HG03439 (cell line): Measurements from ENCODE around the gene AGER.
"Not testable (repeated sequence)": the region's sequence is repeated elsewhere in the genome, so short reads cannot be mapped to it uniquely, and the experiment has no call there.

ENCODE experiments used
- ATAC-seq: cut with Tn5 transposase; IDR thresholded peaks from one replicate; pipeline ENCODE4 v1.9.1; 2021; ENCODE audit warnings: mild to moderate bottlenecking, moderate library complexity; ENCODE audit not compliant: unreplicated experiment

Gene AGER

GRCh38 chr6:32200711-32201475 lies 16.8 kb upstream of the AGER start:
- no peak for ATAC-seq

- no peak for ATAC-seq
These were observed 14.8 kb upstream of the AGER start for GRCh38 chr6:32198866-32199265.

GRCh38 chr6:32198345-32198696 lies 14.3 kb upstream of the AGER start:
- ATAC-seq, result no peak

GRCh38 chr6:32196682-32197616 lies 12.9 kb upstream of the AGER start:
- ATAC-seq, result no peak

- ATAC-seq, result peak; percentile 76
These were observed 12.0 kb upstream of the AGER start for GRCh38 chr6:32195902-32196681.

GRCh38 chr6:32195652-32195901 lies 11.5 kb upstream of the AGER start:
- ATAC-seq, result peak; percentile 78

GRCh38 chr6:32194825-32195651 lies 11.0 kb upstream of the AGER start:
- ATAC-seq, result no peak

- ATAC-seq, result no peak
These were observed 10.3 kb upstream of the AGER start for GRCh38 chr6:32194388-32194787.

- ATAC-seq, result not testable (repeated sequence)
These were observed 9.0 kb upstream of the AGER start for GRCh38 chr6:32193096-32193495.

- ATAC-seq, result no peak
These were observed 8.6 kb upstream of the AGER start, which contains the start of gene GPSM3 for GRCh38 chr6:32192608-32193039. Gene GPSM3, minus strand, starts transcription at chr6:32192643. Its CDS starts 130 bp downstream, at chr6:32192513.

GRCh38 chr6:32191696-32192607 lies 7.9 kb upstream of the AGER start:
- ATAC-seq, result no peak

GRCh38 chr6:32190911-32191677 lies 7.0 kb upstream of the AGER start:
- no peak for ATAC-seq

- ATAC-seq, result peak; percentile 47
These were observed 6.2 kb upstream of the AGER start, which contains the start of gene PBX2 for GRCh38 chr6:32190054-32190851. Gene PBX2, minus strand, starts transcription at chr6:32190202. Its CDS starts 287 bp downstream, at chr6:32189915.

- no peak for ATAC-seq
These were observed 5.6 kb upstream of the AGER start for GRCh38 chr6:32189742-32190053.

- ATAC-seq, result no peak
These were observed 5.2 kb upstream of the AGER start for GRCh38 chr6:32189069-32189741.

- ATAC-seq, result no peak
These were observed 4.5 kb upstream of the AGER start for GRCh38 chr6:32188381-32189068.
